Smooth muscle cell (in vitro differentiated cells): ENCODE measurements around the gene STXBP1. TPM values are rescaled to one million over a fixed set of nuclear protein-coding genes. Genes with fewer than 3 reads are reported as not detected.

Source experiments
- DNase-seq: peaks from one replicate; lab custom pipeline; 2025; ENCODE audit not compliant: unreplicated experiment; lab: John Stamatoyannopoulos, UW
- H2AFZ ChIP-seq: fragments of 200-600 bp; sonication (generic); 2 replicates; pipeline ENCODE4 v1.6.0; 2016; ENCODE audit warnings: antibody characterized with exemption, low read depth, mild to moderate bottlenecking
- H3F3A ChIP-seq: fragments of 200-600 bp; sonication (generic); 2 replicates; pipeline ENCODE4 v1.6.0; 2017; ENCODE audit warnings: antibody characterized with exemption, low read depth
- H3K27ac ChIP-seq: fragments of 200-600 bp; sonication (generic); 2 replicates; pipeline ENCODE4 v1.5.1; 2016; ENCODE audit warnings: low read depth, mild to moderate bottlenecking
- H3K27me3 ChIP-seq: fragments of 200-600 bp; sonication (generic); 2 replicates; pipeline ENCODE4 v1.6.1; 2016; ENCODE audit warnings: low read depth, mild to moderate bottlenecking
- H3K36me3 ChIP-seq: fragments of 200-600 bp; sonication (generic); 2 replicates; pipeline ENCODE4 v1.5.1; 2016; ENCODE audit warnings: low read depth
- H3K4me1 ChIP-seq: fragments of 200-600 bp; sonication (generic); 2 replicates; pipeline ENCODE4 v1.5.1; 2016; ENCODE audit warnings: low read depth
- H3K4me2 ChIP-seq: fragments of 200-600 bp; sonication (generic); 2 replicates; pipeline ENCODE4 v1.6.0; 2016; ENCODE audit warnings: mild to moderate bottlenecking
- H3K4me3 ChIP-seq: fragments of 200-600 bp; sonication (generic); 2 replicates; pipeline ENCODE4 v1.5.1; 2016; ENCODE audit warnings: mild to moderate bottlenecking
- H3K79me2 ChIP-seq: fragments of 200-600 bp; sonication (generic); 2 replicates; pipeline ENCODE4 v1.6.0; 2016; ENCODE audit warnings: low read depth, mild to moderate bottlenecking
- H3K9ac ChIP-seq: fragments of 200-600 bp; sonication (generic); 2 replicates; pipeline ENCODE4 v1.6.0; 2016; ENCODE audit warnings: low read depth
- H3K9me3 ChIP-seq: fragments of 200-600 bp; sonication (generic); replicated peaks from 2 replicates; pipeline ENCODE4 v1.5.1; 2016; ENCODE audit warnings: low read depth
- H4K20me1 ChIP-seq: fragments of 200-600 bp; sonication (generic); 2 replicates; pipeline ENCODE4 v1.6.0; 2016; ENCODE audit warnings: low read depth
- CTCF ChIP-seq: fragments of 200-600 bp; sonication (generic); IDR thresholded peaks from 2 replicates; pipeline ENCODE4 v1.5.1; 2017; ENCODE audit warnings: borderline replicate concordance, mild to moderate bottlenecking, antibody characterized with exemption; ENCODE audit not compliant: insufficient read depth, poor library complexity, severe bottlenecking
- WGBS: methylation state at CpG from one replicate; pipeline ENCODE4 v1.1.7; 2016; ENCODE audit warnings: low lambda C conversion rate; 5-methylcytosine and 5-hydroxymethylcytosine counted together
- polyA plus RNA-seq: library from polyadenylated mRNA; unstranded; fragments of >200 nt; fragmentation: Nextera tagmentation; extraction: Ambion mirVana; gene quantifications from 2 replicates; pipeline ENCODE4 v1.2.1, GENCODE V29; 2016
- total RNA-seq: library from RNA; depleted of rRNA; stranded (reverse); fragments of >200 nt; gene quantifications from 2 replicates; pipeline ENCODE4 v1.2.3, GENCODE V29; 2014

Gene STXBP1
- total and polyA plus RNA-seq, 2 experiments from 2014 or later: 22.4 to 22.8 TPM

DNA sequence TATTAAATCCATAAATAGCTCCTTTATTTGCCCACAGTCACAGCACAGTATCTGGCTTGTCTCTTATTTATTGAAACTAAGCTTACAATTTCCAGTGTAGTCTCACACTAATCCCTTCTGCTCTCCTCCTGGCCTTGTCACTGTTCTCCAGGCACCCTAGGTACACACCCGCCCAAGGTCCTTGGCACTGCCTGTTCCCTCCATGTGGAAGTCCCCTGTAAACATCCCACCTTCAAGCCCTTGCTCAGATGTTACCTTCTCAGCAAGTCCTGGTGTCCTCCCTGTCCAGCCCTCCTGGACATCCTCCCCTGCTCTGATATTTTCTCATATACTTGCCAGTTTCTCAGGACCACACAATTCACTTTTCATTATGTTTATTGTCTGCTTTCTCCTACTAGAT, 50.5 kb downstream of the STXBP1 start:
- Histone ChIP-seq H3K27ac (no peak overlapping the region), H3K9me3 (no peaks in the 10 kb centered on the region), H3K9ac (no peak overlapping the region), H3K4me2 (no peak overlapping the region), H2AFZ (no peak overlapping the region), H3K4me1 (no peaks in the 10 kb centered on the region), H3K79me2 (no peaks in the 10 kb centered on the region), H3K36me3 (no peaks in the 10 kb centered on the region), H3F3A (no peaks in the 10 kb centered on the region), H3K27me3 (no peaks in the 10 kb centered on the region), H3K4me3 (no peak overlapping the region), H4K20me1 (no peaks in the 10 kb centered on the region)
- TF ChIP-seq CTCF: no peak
- DNase-seq: no peak
- 90% methylated on average over 1 of the region's 1 CpG for WGBS

DNA sequence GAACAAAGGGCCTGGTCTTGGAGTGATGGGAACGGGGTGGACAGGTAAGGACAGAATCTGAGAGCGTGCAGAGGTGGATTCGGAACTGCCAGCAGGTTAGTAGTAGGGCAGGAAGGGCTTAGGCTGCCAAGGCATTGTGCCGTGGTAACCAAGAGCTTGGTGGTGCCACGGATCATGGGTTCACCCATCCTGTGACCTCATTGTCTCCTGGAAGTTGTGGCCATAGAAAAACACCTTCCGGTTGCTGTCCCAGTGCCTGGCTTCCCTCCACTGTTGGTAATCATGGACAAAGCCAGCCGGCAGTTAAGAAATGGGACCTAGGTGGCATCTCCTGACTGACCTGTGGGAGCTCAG, 52.2 kb downstream of the STXBP1 start:
- WGBS: 93% methylated on average over 7 of the region's 7 CpGs
- Histone ChIP-seq H3K9ac (no peak overlapping the region), H3K4me2 (no peak overlapping the region), H3K27me3 (no peaks in the 10 kb centered on the region), H3K27ac (no peak overlapping the region), H3K79me2 (no peaks in the 10 kb centered on the region), H3K4me1 (no peaks in the 10 kb centered on the region), H3K36me3 (no peaks in the 10 kb centered on the region), H3F3A (no peaks in the 10 kb centered on the region), H4K20me1 (no peaks in the 10 kb centered on the region), H2AFZ (no peak overlapping the region), H3K9me3 (no peaks in the 10 kb centered on the region), H3K4me3 (no peak overlapping the region)
- no peak for DNase-seq
- no peak for TF ChIP-seq CTCF

- Histone ChIP-seq H3K27me3 (no peaks in the 10 kb centered on the region), H3K27ac (no peak overlapping the region), H3K9me3 (no peaks in the 10 kb centered on the region), H3K4me3 (no peak overlapping the region), H3K36me3 (no peaks in the 10 kb centered on the region), H3K4me1 (no peaks in the 10 kb centered on the region), H3F3A (no peaks in the 10 kb centered on the region), H2AFZ (no peak overlapping the region), H3K4me2 (no peak overlapping the region), H4K20me1 (no peaks in the 10 kb centered on the region), H3K79me2 (no peaks in the 10 kb centered on the region), H3K9ac (no peak overlapping the region)
- no peak for TF ChIP-seq CTCF
- whole genome bisulfite sequencing: 73% methylated on average over 10 of the region's 10 CpGs
- DNase-seq: no peak
Observed at GRCh38 chr9:127664678-127665507, 52.8 kb downstream of the STXBP1 start.

DNA sequence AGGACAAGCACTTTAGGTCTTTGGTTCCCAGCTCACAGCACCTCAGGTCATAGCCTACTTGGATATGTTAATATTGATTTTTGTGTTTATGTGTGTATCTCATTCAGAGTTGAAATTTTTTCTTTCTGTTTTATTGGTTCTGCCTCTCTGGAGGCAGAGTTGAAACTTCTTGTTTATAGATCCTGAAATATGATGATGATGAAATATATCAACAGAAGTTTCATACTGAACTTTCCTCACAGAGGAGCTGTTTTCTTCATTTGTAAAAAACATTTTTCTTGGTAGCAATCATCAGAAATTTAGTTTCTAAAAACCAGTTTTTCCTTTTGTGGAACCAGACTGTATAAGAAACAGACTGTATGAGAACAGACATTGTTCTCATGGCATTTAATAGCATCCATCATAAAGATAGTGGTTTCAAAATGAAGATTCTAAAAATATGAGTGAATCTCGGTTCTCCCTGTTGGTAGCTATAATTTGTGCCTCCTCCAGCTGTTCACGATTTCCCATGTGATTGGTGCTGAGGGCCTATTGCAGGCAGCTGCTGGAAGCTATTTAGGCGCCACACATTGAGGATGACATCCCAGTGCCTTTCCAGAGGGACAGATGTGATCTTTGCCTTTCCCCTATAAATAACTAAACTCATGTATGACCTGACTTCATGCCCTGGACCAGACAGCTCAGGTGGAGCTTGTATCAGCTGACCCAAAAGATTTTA, 55.2 kb downstream of the STXBP1 start:
- no peak for DNase-seq
- Histone ChIP-seq H3K27me3 (no peaks in the 10 kb centered on the region), H3K27ac (no peak overlapping the region), H3K9ac (no peak overlapping the region), H3K4me3 (no peak overlapping the region), H2AFZ (no peak overlapping the region), H3F3A (no peaks in the 10 kb centered on the region), H3K79me2 (no peaks in the 10 kb centered on the region), H3K36me3 (no peaks in the 10 kb centered on the region), H3K4me2 (no peak overlapping the region), H4K20me1 (no peaks in the 10 kb centered on the region), H3K4me1 (no peaks in the 10 kb centered on the region), H3K9me3 (no peaks in the 10 kb centered on the region)
- 92% methylated on average over 3 of the region's 3 CpGs for WGBS
- TF ChIP-seq CTCF: no peak
